Endothelial cell of umbilical vein (primary cell): Measurements from ENCODE around the gene CLDND1. TPM values are rescaled to one million over a fixed set of nuclear protein-coding genes. Genes with fewer than 3 reads are reported as not detected.

ENCODE experiments used
- BruUV-seq: library from RNA; stranded (reverse); fragments of 400-500 nt; replicated peaks from 2 replicates; lab custom pipeline; 2021; lab: Mats Ljungman, UMichigan
- CTCF ChIA-PET: fragments of 300-600, 350-600 bp; sonication (Branson Sonifier 250); formaldehyde crosslinking; loops from one replicate; lab custom pipeline; 2021; ENCODE audit warnings: antibody characterized with exemption, inconsistent platforms; lab: Charles Lee
- POLR2A ChIA-PET: fragments of 300-600, 350-600 bp; sonication (Branson Sonifier 250); formaldehyde crosslinking; loops from one replicate; lab custom pipeline; 2021; ENCODE audit warnings: antibody characterized with exemption, inconsistent platforms; lab: Charles Lee
- DNase-seq: peaks from one replicate; pipeline ENCODE4 v3.0.0-alpha.2; 2011; ENCODE audit warnings: low read depth, low spot score
- FAIRE-seq: peaks from 2 replicates; lab custom pipeline; 2011; peaks lifted over from hg19 to GRCh38; lab: Jason Lieb, UNC
- H2AFZ ChIP-seq: 2 replicates; pipeline ENCODE4 v1.6.0; 2012; ENCODE audit warnings: low read depth, low read length, control low read depth, inconsistent platforms
- H3K27ac ChIP-seq: 2 replicates; pipeline ENCODE4 v1.5.1; 2011; ENCODE audit warnings: low read depth, mild to moderate bottlenecking, control low read depth, low read length, moderate library complexity; ENCODE audit not compliant: insufficient read depth
- H3K27me3 ChIP-seq, 2 experiments: 2 replicates each; pipeline versions ENCODE4 v1.6.0 to v1.6.1; 2011; ENCODE audit warnings: low read length in 2 of 2, mixed read lengths in 1 of 2; ENCODE audit not compliant: control insufficient read depth in 2 of 2, insufficient read depth in 2 of 2
- H3K36me3 ChIP-seq, 2 experiments: 2 replicates in 1 of 2; 3 replicates in 1 of 2; pipeline ENCODE4 v1.5.1; 2011; ENCODE audit warnings: low read length in 2 of 2, mild to moderate bottlenecking in 1 of 2, moderate library complexity in 1 of 2; ENCODE audit not compliant: control insufficient read depth in 2 of 2, insufficient read depth in 2 of 2; ENCODE audit errors: extremely low read depth in 1 of 2
- H3K4me1 ChIP-seq: 3 replicates; pipeline ENCODE4 v1.5.1; 2011; ENCODE audit warnings: mild to moderate bottlenecking, low read length; ENCODE audit not compliant: control insufficient read depth, insufficient read depth; ENCODE audit errors: extremely low read depth
- H3K4me2 ChIP-seq: 2 replicates; pipeline ENCODE4 v1.6.1; 2011; ENCODE audit warnings: low read length, control low read depth, mixed read lengths; ENCODE audit not compliant: insufficient read depth
- H3K4me3 ChIP-seq, 3 experiments: fragments of 200-600 bp in 1 of 3; sonication (generic), shearing (Covaris generic) in 1 of 3; replicated peaks in 1 of 3; 2 replicates each; pipeline ENCODE4 v1.5.1; 2011 to 2016; ENCODE audit warnings: control low read depth in 3 of 3, low read length in 3 of 3, mild to moderate bottlenecking in 2 of 3, inconsistent platforms in 1 of 3, low read depth in 1 of 3, moderate library complexity in 1 of 3; ENCODE audit not compliant: insufficient read depth in 1 of 3
- H3K79me2 ChIP-seq: 2 replicates; pipeline ENCODE4 v1.6.0; 2012; ENCODE audit warnings: low read length, inconsistent platforms; ENCODE audit not compliant: control insufficient read depth, insufficient read depth
- H3K9ac ChIP-seq: replicated peaks from 2 replicates; pipeline ENCODE3; 2011; ENCODE audit warnings: low read length, control low read depth; ENCODE audit not compliant: insufficient read depth; ENCODE audit errors: extremely low read depth
- H3K9me1 ChIP-seq: replicated peaks from 3 replicates; pipeline ENCODE4 v1.6.0; 2011; ENCODE audit warnings: mild to moderate bottlenecking, low read length; ENCODE audit not compliant: control insufficient read depth, insufficient read depth; ENCODE audit errors: extremely low read depth
- H3K9me3 ChIP-seq: replicated peaks from 2 replicates; pipeline ENCODE4 v1.5.1; 2012; ENCODE audit warnings: low read length, inconsistent platforms; ENCODE audit not compliant: control insufficient read depth, insufficient read depth
- H4K20me1 ChIP-seq: replicated peaks from 2 replicates; pipeline ENCODE3; 2011; ENCODE audit warnings: mild to moderate bottlenecking, low read length; ENCODE audit not compliant: control insufficient read depth, insufficient read depth; ENCODE audit errors: extremely low read depth
- CTCF ChIP-seq, 2 donors: IDR thresholded peaks; 1 replicate in 1 of 2; 2 replicates in 1 of 2; pipeline ENCODE4 v1.5.1; 2011; ENCODE audit warnings: low read length in 2 of 2, mild to moderate bottlenecking in 2 of 2, moderate library complexity in 2 of 2, control low read depth in 1 of 2, inconsistent platforms in 1 of 2, low read depth in 1 of 2; ENCODE audit not compliant: insufficient read depth in 1 of 2; ENCODE audit errors: extremely low read depth in 1 of 2
- EZH2 ChIP-seq: IDR thresholded peaks from 2 replicates; pipeline ENCODE4 v1.6.1; 2012; ENCODE audit warnings: borderline replicate concordance, low read depth, mild to moderate bottlenecking, moderate library complexity, low read length, inconsistent platforms; ENCODE audit not compliant: severe bottlenecking
- FOS ChIP-seq: IDR thresholded peaks from 2 replicates; pipeline ENCODE4 v1.6.1; 2011; ENCODE audit warnings: mild to moderate bottlenecking, low read length, moderate library complexity, borderline replicate concordance; ENCODE audit not compliant: insufficient read depth
- GATA2 ChIP-seq: IDR thresholded peaks from 2 replicates; pipeline ENCODE4 v1.7.0; 2011; ENCODE audit warnings: low read depth, mild to moderate bottlenecking, moderate library complexity, mixed read lengths, low read length; ENCODE audit not compliant: insufficient read length, insufficient read depth
- JUN ChIP-seq: IDR thresholded peaks from 2 replicates; pipeline ENCODE4 v1.6.1; 2011; ENCODE audit warnings: borderline replicate concordance, low read depth; ENCODE audit not compliant: insufficient read length, insufficient read depth
- MAX ChIP-seq: IDR thresholded peaks from 2 replicates; pipeline ENCODE4 v1.6.1; 2011; ENCODE audit not compliant: insufficient read depth, insufficient read length
- MYC ChIP-seq: IDR thresholded peaks from one replicate; pipeline ENCODE4 v1.6.1; 2011; ENCODE audit warnings: mild to moderate bottlenecking, low read depth, low read length
- POLR2A ChIP-seq: IDR thresholded peaks from 2 replicates; pipeline ENCODE4 v1.6.1; 2012; ENCODE audit warnings: low read depth, mild to moderate bottlenecking, control low read depth, low read length
- POLR2AphosphoS5 ChIP-seq: IDR thresholded peaks from 2 replicates; pipeline ENCODE4 v1.6.1; 2012; ENCODE audit warnings: low read depth, mild to moderate bottlenecking, control low read depth, low read length, moderate library complexity; ENCODE audit not compliant: insufficient read depth
- dilution Hi-C: fragments of 300-500 bp; cut with MboI; formaldehyde crosslinking; loops from one replicate; pipeline ENCODE4 v1.15.0; 2019; ENCODE audit warnings: low sequenced_read_pairs; ENCODE audit not compliant: extremely low pct_ligation_motif_present
- intact Hi-C: fragments of 100-400 bp; cut with micrococcal nuclease; formaldehyde crosslinking; loops from one replicate; pipeline ENCODE4 v1.10.0; 2022
- polyA plus RNA-seq, 4 experiments: library from polyadenylated mRNA; depleted of rRNA in 3 of 4; stranded (reverse) in 3 of 4; unstranded in 1 of 4; fragments of >200 nt; gene quantifications; 2 replicates each; pipeline versions ENCODE4 v1.2.1 to v1.2.3, GENCODE V29; 2011 to 2012; ENCODE audit warnings: missing spikeins in 1 of 4
- total RNA-seq: library from RNA; stranded (reverse); gene quantifications from 2 replicates; pipeline ENCODE4 v1.2.3, GENCODE V29; 2021

Gene CLDND1
- total and polyA plus RNA-seq, 2 donors (not counting 3 experiments of a cell fraction or from before 2014, with no cell fraction given), result 101 to 214 TPM

GRCh38 chr3:98532275-98532637, 9.6 kb upstream of the CLDND1 start:
- BruUV-seq, result no TSS peak
- ChIA-PET POLR2A (no interaction called here), CTCF (interaction anchor here (1.0 kb wide), 1 partner anchor 9 kb away, joined by 3 read pairs; the partner anchor contains the start of gene CLDND1)
- intact Hi-C loops, result no loop called here
- dilution Hi-C loops, result no loop called here
- H3K4me2 ChIP-seq, result no peak overlapping the region
- no peaks in the 10 kb centered on the region for H3K79me2 ChIP-seq
- H3K9ac ChIP-seq, result no peak overlapping the region
- DNase-seq, result no peak
- H2AFZ ChIP-seq, result no peak overlapping the region
- H3K27ac ChIP-seq, result no peak overlapping the region
- no peak for TF ChIP-seq EZH2
- no peak for TF ChIP-seq MYC
- no peak for TF ChIP-seq CTCF (IDR thresholded peaks at IDR 0.05; ENCODE audit: extremely low read depth in 1 of 2, insufficient read depth in 1 of 2, low read depth in 1 of 2, low read length in 2 of 2)
- TF ChIP-seq GATA2, result no peak
- TF ChIP-seq POLR2AphosphoS5, result no peak
- no peak for TF ChIP-seq JUN
- TF ChIP-seq POLR2A, result no peak
- TF ChIP-seq FOS, result no peak
- TF ChIP-seq MAX, result no peak
- no peaks in the 10 kb centered on the region for H3K4me1 ChIP-seq
- peaks cover 20 to 26% of the 10 kb centered on the region in 2 experiments for H3K27me3 ChIP-seq
- no peaks in the 10 kb centered on the region for H4K20me1 ChIP-seq
- H3K4me3 ChIP-seq, result no peak overlapping the region
- no peaks in the 10 kb centered on the region for H3K9me1 ChIP-seq
- no peaks in the 10 kb centered on the region for H3K9me3 ChIP-seq
- H3K36me3 ChIP-seq, result no peaks in the 10 kb centered on the region
- FAIRE-seq, result no peak
